ENCODE results near the gene PHRF1. TPM values are rescaled to one million over a fixed set of nuclear protein-coding genes. Genes with fewer than 3 reads are reported as not detected.

Gene PHRF1
- total and polyA plus RNA-seq, 9 of the 15 experiments (the other 6 are each of a cell fraction or from before 2014, with no cell fraction given) = 0.07 to 37.2 (median 7.7) TPM

DNA sequence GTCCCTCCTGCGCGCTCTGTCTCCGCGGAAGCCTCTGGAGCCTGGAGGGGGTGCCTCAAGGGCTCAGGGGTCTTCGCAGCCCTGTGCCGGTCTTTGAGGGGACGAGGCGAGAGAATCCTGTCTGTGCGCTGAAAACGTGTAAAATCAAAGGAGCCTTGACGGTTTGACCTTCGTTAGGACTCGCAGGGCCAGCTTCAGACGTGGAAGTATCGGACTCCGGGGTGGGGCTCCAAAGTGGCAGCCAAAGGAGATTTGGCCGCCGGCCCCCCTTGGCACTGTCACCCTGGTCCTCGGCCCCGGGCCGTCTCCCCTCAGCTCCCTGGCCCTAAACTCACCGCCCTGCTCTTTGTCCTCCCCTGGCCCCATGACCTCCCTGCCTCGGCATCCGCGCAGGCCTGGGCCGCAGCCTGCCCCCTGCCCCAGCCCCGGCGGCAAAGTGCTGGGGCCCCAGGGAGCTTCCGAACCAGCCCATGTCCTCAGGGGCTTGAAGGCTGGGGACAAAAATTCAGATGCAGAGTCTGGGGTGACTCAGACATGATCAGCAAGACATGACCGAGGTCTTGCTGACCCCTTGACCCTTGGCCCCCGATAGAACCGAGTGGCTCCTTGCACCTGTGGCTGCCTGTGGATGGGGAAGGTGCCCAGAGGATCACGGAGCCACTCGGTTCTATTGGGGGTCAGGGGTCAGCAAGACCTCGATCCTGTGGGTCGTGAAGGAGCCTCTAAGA is 6.9 kb upstream of the PHRF1 start:
- H3K9ac ChIP-seq (ENCODE audit: insufficient read depth in 1 of 2, low read depth in 2 of 2, low read length in 2 of 2) = peak overlapping the region; percentile 83 to 96
- DNase-seq (ENCODE audit: extremely low read depth in 1 of 4, low spot score in 3 of 4) = peak in 1 of 4 experiments; percentile 43
- H3K27me3 ChIP-seq (ENCODE audit: control insufficient read depth in 2 of 2, insufficient read depth in 2 of 2, low read length in 2 of 2) = no peaks in the 10 kb centered on the region
- no peaks in the 10 kb centered on the region for H3K9me3 ChIP-seq (replicated peaks; ENCODE audit: control insufficient read depth, insufficient read depth, low read depth, low read length)
- no peak for FAIRE-seq
- CTCF ChIA-PET (ENCODE audit: low intra/inter-chr PET ratio) = interaction anchor here (0.7 kb wide), 1 partner anchor 130 kb away, joined by 4 read pairs; no protein-coding TSS in a partner anchor
- H3K9me1 ChIP-seq (ENCODE audit: control insufficient read depth, insufficient read depth, low read length) = no peaks in the 10 kb centered on the region
- peak overlapping the region; percentile 74 for H3K4me2 ChIP-seq (ENCODE audit: insufficient read depth, low read length)
- H3K27ac ChIP-seq (ENCODE audit: extremely low read depth, low read depth, low read length) = peak overlapping the region; percentile 82
- H3K4me1 ChIP-seq (replicated peaks in 1 of 2; ENCODE audit: control insufficient read depth in 2 of 2, insufficient read depth in 2 of 2, low read length in 2 of 2) = peaks cover 35 to 66% of the 10 kb centered on the region in 2 experiments
- H4K20me1 ChIP-seq (replicated peaks; ENCODE audit: control insufficient read depth, insufficient read depth, low read length) = no peaks in the 10 kb centered on the region
- peaks cover 33% of the 10 kb centered on the region for H3K79me2 ChIP-seq (ENCODE audit: control insufficient read depth, insufficient read depth, low read length)
- H2AFZ ChIP-seq (ENCODE audit: low read depth, low read length) = 0 out of 2 replicates have a peak overlapping the region, but pooled peaks have one; percentile 63
- in situ Hi-C loops (cut with MboI) = no loop called here
- WGBS (ENCODE audit: insufficient coverage, low coverage, missing lambda C conversion rate) = 30% methylated on average over 24 of the region's 36 CpGs
- no peak for ATAC-seq
- H3K4me3 ChIP-seq = peak overlapping the region; percentile 84
- BruUV-seq (replicated peaks) = TSS peak; percentile 90
- intact Hi-C loops (cut with micrococcal nuclease) = loop anchor here (10.0 kb wide), 1 partner anchor 225 kb away; the partner anchor contains the start of genes CEND1 and SLC25A22
- POLR2A ChIA-PET = interaction anchor here (0.6 to 1.4 kb wide), 6 partner anchors 8 to 247 kb away, joined by 3 to 5 read pairs (median 4); no protein-coding TSS in a partner anchor
- peaks cover 10% of the 10 kb centered on the region; the same call in 2 of the 3 replicates for H3K36me3 ChIP-seq (ENCODE audit: control insufficient read depth, insufficient read depth, low read length)
- no peak for TF ChIP-seq ZNF780A (CRISPR knock-in tag; IDR thresholded peaks at IDR 0.05)
- no peak for TF ChIP-seq ZNF561 (CRISPR knock-in tag; conservative IDR thresholded peaks at IDR 0.05)
- TF ChIP-seq CHD1 (IDR thresholded peaks at IDR 0.05; ENCODE audit: low read length) = peak; percentile 51
- TF ChIP-seq CBFA2T3 (IDR thresholded peaks at IDR 0.05) = no peak
- peak; percentile 35 for TF ChIP-seq RBM22 (IDR thresholded peaks at IDR 0.05; ENCODE audit: low read depth, low read length, poor library complexity, severe bottlenecking)
- no peak for TF ChIP-seq HNRNPH1 (optimal IDR thresholded peaks at IDR 0.05; ENCODE audit: low read depth, low read length)
- TF ChIP-seq, protein P1, sequence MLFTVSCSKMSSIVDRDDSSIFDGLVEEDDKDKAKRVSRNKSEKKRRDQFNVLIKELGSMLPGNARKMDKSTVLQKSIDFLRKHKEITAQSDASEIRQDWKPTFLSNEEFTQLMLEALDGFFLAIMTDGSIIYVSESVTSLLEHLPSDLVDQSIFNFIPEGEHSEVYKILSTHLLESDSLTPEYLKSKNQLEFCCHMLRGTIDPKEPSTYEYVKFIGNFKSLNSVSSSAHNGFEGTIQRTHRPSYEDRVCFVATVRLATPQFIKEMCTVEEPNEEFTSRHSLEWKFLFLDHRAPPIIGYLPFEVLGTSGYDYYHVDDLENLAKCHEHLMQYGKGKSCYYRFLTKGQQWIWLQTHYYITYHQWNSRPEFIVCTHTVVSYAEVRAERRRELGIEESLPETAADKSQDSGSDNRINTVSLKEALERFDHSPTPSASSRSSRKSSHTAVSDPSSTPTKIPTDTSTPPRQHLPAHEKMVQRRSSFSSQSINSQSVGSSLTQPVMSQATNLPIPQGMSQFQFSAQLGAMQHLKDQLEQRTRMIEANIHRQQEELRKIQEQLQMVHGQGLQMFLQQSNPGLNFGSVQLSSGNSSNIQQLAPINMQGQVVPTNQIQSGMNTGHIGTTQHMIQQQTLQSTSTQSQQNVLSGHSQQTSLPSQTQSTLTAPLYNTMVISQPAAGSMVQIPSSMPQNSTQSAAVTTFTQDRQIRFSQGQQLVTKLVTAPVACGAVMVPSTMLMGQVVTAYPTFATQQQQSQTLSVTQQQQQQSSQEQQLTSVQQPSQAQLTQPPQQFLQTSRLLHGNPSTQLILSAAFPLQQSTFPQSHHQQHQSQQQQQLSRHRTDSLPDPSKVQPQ (CRISPR knock-in tag; IDR thresholded peaks at IDR 0.05; ENCODE audit: borderline replicate concordance) = no peak
- TF ChIP-seq NCOA1 (IDR thresholded peaks at IDR 0.05; ENCODE audit: low read depth) = no peak
- TF ChIP-seq ZNF764 (CRISPR knock-in tag; IDR thresholded peaks at IDR 0.05; ENCODE audit: low read depth) = no peak
- no peak for TF ChIP-seq ILK (tag; IDR thresholded peaks at IDR 0.05; ENCODE audit: borderline replicate concordance, low read depth)
- TF ChIP-seq, protein P2, sequence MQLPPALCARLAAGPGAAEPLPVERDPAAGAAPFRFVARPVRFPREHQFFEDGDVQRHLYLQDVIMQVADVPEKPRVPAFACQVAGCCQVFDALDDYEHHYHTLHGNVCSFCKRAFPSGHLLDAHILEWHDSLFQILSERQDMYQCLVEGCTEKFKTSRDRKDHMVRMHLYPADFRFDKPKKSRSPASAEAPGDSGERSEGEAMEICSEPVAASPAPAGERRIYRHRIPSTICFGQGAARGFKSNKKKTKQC (CRISPR knock-in tag; IDR thresholded peaks at IDR 0.05) = no peak
- no peak for TF ChIP-seq TAF7 (tag; IDR thresholded peaks at IDR 0.05)
- TF ChIP-seq, protein P3, sequence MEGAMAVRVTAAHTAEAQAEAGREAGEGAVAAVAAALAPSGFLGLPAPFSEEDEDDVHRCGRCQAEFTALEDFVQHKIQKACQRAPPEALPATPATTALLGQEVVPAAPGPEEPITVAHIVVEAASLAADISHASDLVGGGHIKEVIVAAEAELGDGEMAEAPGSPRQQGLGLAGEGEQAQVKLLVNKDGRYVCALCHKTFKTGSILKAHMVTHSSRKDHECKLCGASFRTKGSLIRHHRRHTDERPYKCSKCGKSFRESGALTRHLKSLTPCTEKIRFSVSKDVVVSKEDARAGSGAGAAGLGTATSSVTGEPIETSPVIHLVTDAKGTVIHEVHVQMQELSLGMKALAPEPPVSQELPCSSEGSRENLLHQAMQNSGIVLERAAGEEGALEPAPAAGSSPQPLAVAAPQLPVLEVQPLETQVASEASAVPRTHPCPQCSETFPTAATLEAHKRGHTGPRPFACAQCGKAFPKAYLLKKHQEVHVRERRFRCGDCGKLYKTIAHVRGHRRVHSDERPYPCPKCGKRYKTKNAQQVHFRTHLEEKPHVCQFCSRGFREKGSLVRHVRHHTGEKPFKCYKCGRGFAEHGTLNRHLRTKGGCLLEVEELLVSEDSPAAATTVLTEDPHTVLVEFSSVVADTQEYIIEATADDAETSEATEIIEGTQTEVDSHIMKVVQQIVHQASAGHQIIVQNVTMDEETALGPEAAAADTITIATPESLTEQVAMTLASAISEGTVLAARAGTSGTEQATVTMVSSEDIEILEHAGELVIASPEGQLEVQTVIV (CRISPR knock-in tag; IDR thresholded peaks at IDR 0.05; ENCODE audit: borderline replicate concordance) = no peak
- TF ChIP-seq JUND (IDR thresholded peaks at IDR 0.05; ENCODE audit: borderline replicate concordance, low read depth, low read length) = no peak
- no peak for TF ChIP-seq JUND (tag; IDR thresholded peaks at IDR 0.05; ENCODE audit: borderline replicate concordance, low read depth, low read length)
- no peak for TF ChIP-seq NELFE (IDR thresholded peaks at IDR 0.05; ENCODE audit: insufficient read depth, insufficient read length)
- no peak for TF ChIP-seq SETDB1 (IDR thresholded peaks at IDR 0.05; ENCODE audit: low read length)

Data from K562 (cell line).